Measurements from ENCODE around the gene PER2. TPM values are rescaled to one million over a fixed set of nuclear protein-coding genes. Genes with fewer than 3 reads are reported as not detected.

Gene PER2
- total and polyA plus RNA-seq, 7 experiments from 2014 or later: 7.0 to 28.6 (median 13.5) TPM

DNA sequence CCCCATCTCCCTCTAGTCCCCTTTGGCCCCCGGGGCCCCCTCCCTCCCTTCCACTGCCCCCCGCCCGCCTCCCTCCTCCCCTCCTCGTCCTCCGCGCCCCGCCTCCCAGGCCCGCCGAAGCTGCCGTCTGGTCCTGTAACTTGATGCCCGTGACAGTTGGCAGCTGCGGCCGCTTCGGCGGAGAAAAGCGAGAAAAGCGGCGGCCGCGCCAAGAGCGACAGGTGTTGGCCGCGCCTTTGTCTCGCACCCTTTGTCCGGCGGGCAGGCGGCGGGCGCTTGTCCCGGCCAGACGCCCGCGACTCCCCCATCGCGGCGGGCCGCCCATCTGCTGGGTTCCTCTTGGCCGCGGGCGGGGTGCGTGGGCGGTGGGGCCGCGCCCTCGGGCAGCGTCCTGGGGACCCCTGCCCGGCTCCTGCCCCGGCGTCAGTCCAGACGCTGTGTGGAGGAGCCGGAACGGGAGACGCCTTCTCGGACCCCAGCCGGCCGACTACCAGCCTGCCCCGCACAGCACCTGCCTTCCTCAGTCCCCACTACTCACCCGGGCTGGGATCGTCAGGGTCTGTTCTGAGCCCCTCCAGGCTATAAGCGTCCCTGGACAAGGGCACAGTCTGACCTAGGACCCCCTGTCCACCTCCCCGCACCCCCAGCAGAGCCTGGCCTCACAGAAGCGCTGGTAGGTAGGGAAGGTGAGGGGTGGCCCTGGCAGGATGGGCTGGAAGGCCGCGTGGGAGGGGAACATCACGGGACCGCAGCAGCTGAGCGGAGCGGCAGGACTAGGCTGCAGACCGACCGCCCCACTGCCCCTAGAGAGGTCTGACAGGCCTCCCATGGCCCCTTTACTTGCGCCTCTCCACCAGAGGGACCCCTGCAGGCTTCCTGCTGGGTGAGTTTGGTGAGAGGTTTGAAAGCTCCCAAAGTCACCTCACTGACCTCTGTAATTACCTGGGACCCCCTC is 47.4 kb downstream of the PER2 start:
- Mint-ChIP-seq H3K36me3 (peaks cover 0 to 11% (median 4%) of the 10 kb centered on the region in 5 donors), H3K4me1 (peaks cover 2 to 11% (median 8%) of the 10 kb centered on the region in 7 donors), H3K27ac (peak overlapping the region in 3 of 9 donors; percentile 29 to 84 (median 60)), H3K9me3 (peaks cover 0 to 2% (median 0%) of the 10 kb centered on the region in 11 donors), H3K27me3 (peaks cover 3 to 40% (median 4%) of the 10 kb centered on the region in 5 donors), H3K4me3 (peak overlapping the region; percentile 14 to 98 (median 83))
- H3K9me3 ChIP-seq (ENCODE audit: control insufficient read depth in 2 of 3, low read length in 3 of 3): no peaks in the 10 kb centered on the region
- DNase-seq (no peak), ATAC-seq (no peak)
- H3K4me3 ChIP-seq (ENCODE audit: low read length): no peak overlapping the region
- H3K36me3 ChIP-seq (ENCODE audit: control insufficient read depth in 2 of 3, insufficient read depth in 3 of 3, low read length in 3 of 3): peaks cover 0 to 5% (median 0%) of the 10 kb centered on the region in 3 experiments
- peaks cover 0 to 11% of the 10 kb centered on the region in 2 donors for H3K27me3 ChIP-seq (ENCODE audit: control insufficient read depth in 2 of 2, insufficient read depth in 2 of 2, low read length in 2 of 2)
- H3K4me1 ChIP-seq (ENCODE audit: control insufficient read depth in 2 of 2, insufficient read depth in 2 of 2, low read length in 2 of 2): peaks cover 0 to 4% of the 10 kb centered on the region in 2 donors
- ChIA-PET POLR2A (interaction anchor here (1.6 kb wide), 1 partner anchor 47 kb away, joined by 3 read pairs; the partner anchor contains the start of gene PER2), CTCF (no interaction called here)
- no peak overlapping the region for H3K27ac ChIP-seq (ENCODE audit: low read depth, low read length)
- intact Hi-C loops (cut with micrococcal nuclease): loop anchor here (1.0 to 2.0 kb wide), 4 partner anchors 10 to 47 kb away; partner anchors contain the start of genes ILKAP (in 1 of the 2) and PER2 (in 1 of the 2)

DNA sequence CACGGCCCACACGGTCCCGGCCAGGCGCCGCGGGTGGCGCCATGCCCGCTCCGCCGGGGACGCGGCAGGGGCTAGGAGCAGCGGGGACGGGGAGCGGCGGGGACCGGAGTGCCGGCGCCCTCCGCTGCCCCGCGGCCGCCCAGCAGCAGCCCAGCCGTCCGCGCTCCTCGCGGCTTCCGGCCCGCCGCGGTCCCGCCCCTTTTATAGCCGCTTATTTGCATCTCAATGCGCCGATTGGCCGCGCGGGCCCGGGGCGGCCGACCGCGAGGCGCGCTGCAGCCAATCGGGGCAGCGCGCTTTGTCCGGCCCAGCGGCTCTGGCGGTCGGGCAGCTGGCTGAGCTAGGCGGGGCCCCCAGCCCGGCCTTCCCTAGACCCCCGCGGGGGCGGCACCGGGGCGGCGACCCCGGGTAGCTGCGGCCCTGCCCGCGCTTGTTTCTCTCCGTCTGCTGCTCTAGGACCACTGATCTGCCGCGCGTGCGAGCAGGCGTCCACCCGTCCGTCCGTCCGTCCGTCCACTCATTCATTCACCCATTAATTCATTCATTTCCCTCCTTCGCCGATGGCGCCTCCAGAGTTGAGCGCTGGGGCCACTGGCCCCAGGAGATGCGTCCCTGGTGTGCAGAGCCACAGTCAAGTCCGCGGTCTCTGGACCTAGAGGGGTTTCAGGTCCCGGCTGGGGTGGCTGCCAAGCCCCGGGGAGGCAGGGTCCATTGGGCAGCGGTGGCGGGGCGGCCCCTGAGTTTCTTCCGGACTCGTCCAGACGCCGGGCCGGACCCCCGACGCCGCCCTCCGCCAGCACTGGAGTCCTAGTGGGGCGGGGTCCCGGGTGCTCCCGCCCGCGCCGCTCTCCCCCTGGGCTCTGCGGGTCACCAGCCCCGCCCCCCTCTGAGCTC is 48.3 kb downstream of the PER2 start, which contains the start of gene HES6:
Gene HES6 (minus strand): TSS at position 176 of the 894 bp plus-strand sequence. CDS start 133 bp downstream, at position 43.
- Mint-ChIP-seq H3K4me1 (peaks cover 2 to 17% (median 8%) of the 10 kb centered on the region in 7 donors), H3K27ac (peak within 1 kb of the TSS in 6 of 9 donors; percentile 28 to 86 (median 80)), H3K27me3 (peaks cover 11 to 49% (median 13%) of the 10 kb centered on the region in 5 donors), H3K36me3 (peaks cover 0 to 6% (median 1%) of the 10 kb centered on the region in 5 donors), H3K4me3 (peak within 1 kb of the TSS; percentile 88 to 98 (median 94)), H3K9me3 (peaks cover 0 to 2% (median 0%) of the 10 kb centered on the region in 11 donors)
- DNase-seq (peak; percentile 50 to 84 (median 61)), ATAC-seq (peak; percentile 90)
- H3K9me3 ChIP-seq (ENCODE audit: control insufficient read depth in 2 of 3, low read length in 3 of 3): no peaks in the 10 kb centered on the region
- ChIA-PET POLR2A (interaction anchor here (1.6 kb wide), 1 partner anchor 48 kb away, joined by 3 read pairs; the partner anchor contains the start of gene PER2), CTCF (interaction anchor here (1.1 kb wide), 1 partner anchor 555 kb away, joined by 3 read pairs; no protein-coding TSS in a partner anchor)
- intact Hi-C loops (cut with micrococcal nuclease): loop anchor here (1.0 to 2.0 kb wide), 4 partner anchors 9 to 48 kb away; partner anchors contain the start of genes ILKAP (in 1 of the 2) and PER2 (in 1 of the 2)
- H3K4me3 ChIP-seq (ENCODE audit: low read length): peak within 1 kb of the TSS; percentile 59
- peaks cover 0 to 16% of the 10 kb centered on the region in 2 donors for H3K27me3 ChIP-seq (ENCODE audit: control insufficient read depth in 2 of 2, insufficient read depth in 2 of 2, low read length in 2 of 2)
- H3K4me1 ChIP-seq (ENCODE audit: control insufficient read depth in 2 of 2, insufficient read depth in 2 of 2, low read length in 2 of 2): peaks cover 0 to 4% of the 10 kb centered on the region in 2 donors
- no peak within 1 kb of the TSS for H3K27ac ChIP-seq (ENCODE audit: low read depth, low read length)
- peaks cover 0 to under 1% (median 0%) of the 10 kb centered on the region in 3 experiments for H3K36me3 ChIP-seq (ENCODE audit: control insufficient read depth in 2 of 3, insufficient read depth in 3 of 3, low read length in 3 of 3)

DNA sequence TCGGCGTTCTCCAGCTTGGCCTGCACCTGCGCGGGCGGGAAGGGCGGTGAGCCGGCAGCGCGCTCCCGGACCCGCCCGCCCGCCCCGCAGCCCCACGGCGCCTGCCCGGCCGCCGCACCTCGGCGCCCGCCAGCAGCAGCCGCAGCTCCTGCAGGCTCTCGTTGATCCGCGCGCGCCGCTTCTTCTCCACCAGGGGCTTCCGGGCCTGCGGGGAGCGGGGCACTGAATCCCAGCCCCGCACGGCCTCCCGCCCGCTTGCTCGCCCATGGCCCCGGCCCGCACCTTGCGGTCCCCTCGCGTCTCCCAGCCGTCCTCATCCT is 48.9 kb downstream of the PER2 start:
- CTCF ChIA-PET: interaction anchor here (1.1 kb wide), 1 partner anchor 555 kb away, joined by 3 read pairs; no protein-coding TSS in a partner anchor
- Mint-ChIP-seq H3K36me3 (peaks cover 0 to 4% (median 0%) of the 10 kb centered on the region in 5 donors), H3K4me3 (peak overlapping the region in 5 of 10 donors; percentile 16 to 98 (median 51)), H3K9me3 (peaks cover 0 to 2% (median 0%) of the 10 kb centered on the region in 11 donors), H3K27me3 (peaks cover 11 to 50% (median 16%) of the 10 kb centered on the region in 5 donors), H3K27ac (no peak overlapping the region), H3K4me1 (peaks cover 2 to 17% (median 8%) of the 10 kb centered on the region in 7 donors)
- POLR2A ChIA-PET: interaction anchor here (1.6 kb wide), 1 partner anchor 49 kb away, joined by 3 read pairs; the partner anchor contains the start of gene PER2
- intact Hi-C loops (cut with micrococcal nuclease): no loop called here
- Histone ChIP-seq H3K36me3 (ENCODE audit: control insufficient read depth in 2 of 3, insufficient read depth in 3 of 3, low read length in 3 of 3) (no peaks in the 10 kb centered on the region), H3K27me3 (ENCODE audit: control insufficient read depth in 2 of 2, insufficient read depth in 2 of 2, low read length in 2 of 2) (peaks cover 0 to 16% of the 10 kb centered on the region in 2 donors), H3K4me3 (ENCODE audit: low read length) (no peak overlapping the region), H3K27ac (ENCODE audit: low read depth, low read length) (no peak overlapping the region), H3K4me1 (ENCODE audit: control insufficient read depth in 2 of 2, insufficient read depth in 2 of 2, low read length in 2 of 2) (peaks cover 0 to 4% of the 10 kb centered on the region in 2 donors), H3K9me3 (ENCODE audit: control insufficient read depth in 2 of 3, low read length in 3 of 3) (no peaks in the 10 kb centered on the region)
- DNase-seq (peak in 2 of 9 donors; percentile 38 to 39), ATAC-seq (peak; percentile 28)

DNA sequence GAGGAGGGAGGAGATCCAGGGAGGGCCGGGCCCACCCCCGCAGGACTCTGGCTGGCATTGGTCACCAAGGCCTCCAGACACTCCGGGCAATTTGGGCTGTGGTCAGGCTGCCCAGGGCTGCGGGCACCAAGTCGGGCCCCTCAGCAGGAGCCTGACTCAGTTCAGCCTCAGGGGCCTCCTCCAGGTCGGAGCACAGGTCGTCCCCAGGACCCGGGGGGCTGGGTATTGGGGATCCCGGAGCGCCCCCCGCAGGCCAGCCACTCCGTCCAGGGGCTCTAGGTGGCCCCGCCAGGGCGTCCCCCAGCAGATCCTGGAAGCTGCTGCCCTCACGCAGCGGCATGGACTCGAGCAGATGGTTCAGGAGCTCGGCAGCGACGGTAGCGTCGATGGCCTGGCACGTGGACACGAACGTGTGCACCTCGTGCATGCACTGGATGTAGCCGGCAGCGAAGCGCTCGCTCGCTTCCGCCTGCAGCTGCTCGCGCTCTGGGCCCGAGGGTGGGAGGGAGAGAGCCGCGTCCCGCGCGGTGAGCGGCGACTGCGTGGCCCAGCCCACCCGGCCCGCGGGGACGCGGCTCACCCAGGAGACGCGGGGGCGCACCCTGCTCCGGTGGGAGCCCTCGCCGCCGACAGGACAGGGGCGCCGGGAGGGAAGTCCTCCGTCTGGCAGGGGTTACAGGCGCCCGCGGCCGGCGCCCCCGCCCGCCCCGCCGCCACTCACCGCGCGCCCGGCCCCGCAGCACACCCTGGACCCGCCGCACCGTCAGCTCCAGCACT is 49.5 kb downstream of the PER2 start:
- Histone ChIP-seq H3K27me3 (ENCODE audit: control insufficient read depth in 2 of 2, insufficient read depth in 2 of 2, low read length in 2 of 2) (peaks cover 0 to 16% of the 10 kb centered on the region in 2 donors), H3K36me3 (ENCODE audit: control insufficient read depth in 2 of 3, insufficient read depth in 3 of 3, low read length in 3 of 3) (no peaks in the 10 kb centered on the region), H3K9me3 (ENCODE audit: control insufficient read depth in 2 of 3, low read length in 3 of 3) (no peaks in the 10 kb centered on the region), H3K27ac (ENCODE audit: low read depth, low read length) (no peak overlapping the region), H3K4me1 (ENCODE audit: control insufficient read depth in 2 of 2, insufficient read depth in 2 of 2, low read length in 2 of 2) (peaks cover 0 to 4% of the 10 kb centered on the region in 2 donors), H3K4me3 (ENCODE audit: low read length) (no peak overlapping the region)
- Mint-ChIP-seq H3K27me3 (peaks cover 11 to 53% (median 16%) of the 10 kb centered on the region in 5 donors), H3K9me3 (peaks cover 0 to 2% (median 0%) of the 10 kb centered on the region in 11 donors), H3K4me3 (peak overlapping the region in 8 of 10 donors; percentile 42 to 72 (median 58)), H3K4me1 (peaks cover 2 to 18% (median 8%) of the 10 kb centered on the region in 7 donors), H3K36me3 (peaks cover 0 to 1% (median 0%) of the 10 kb centered on the region in 5 donors), H3K27ac (no peak overlapping the region)
- CTCF ChIA-PET: interaction anchor here (1.1 kb wide), 1 partner anchor 554 kb away, joined by 3 read pairs; no protein-coding TSS in a partner anchor
- POLR2A ChIA-PET: interaction anchor here (1.6 kb wide), 1 partner anchor 50 kb away, joined by 3 read pairs; the partner anchor contains the start of gene PER2
- peak in 8 of 9 donors; percentile 31 to 54 (median 42) for DNase-seq
- ATAC-seq: peak; percentile 43
- intact Hi-C loops (cut with micrococcal nuclease): no loop called here

DNA sequence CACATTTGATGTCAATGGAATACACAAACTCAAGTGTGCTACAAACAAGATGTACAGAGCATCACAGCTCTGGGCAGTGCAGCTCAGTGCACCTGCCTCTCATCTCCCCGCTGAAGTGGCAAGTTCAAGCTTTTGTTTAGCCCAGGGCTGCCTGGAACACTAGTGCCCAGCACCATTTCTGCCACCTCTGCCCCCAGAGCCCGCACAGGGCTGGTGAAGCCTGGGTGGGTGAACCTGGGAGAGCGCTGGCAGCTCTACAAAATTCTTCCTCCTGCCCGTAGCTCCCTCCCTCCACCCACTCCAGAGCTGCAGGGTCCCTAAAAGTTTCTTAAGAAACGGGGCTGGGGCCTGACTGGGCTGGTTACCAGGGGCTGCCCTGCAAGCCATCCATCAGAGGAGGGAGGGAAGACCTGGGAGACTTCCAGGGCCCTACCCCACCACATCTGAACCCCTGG is 50.1 kb downstream of the PER2 start:
- Mint-ChIP-seq H3K4me3 (peak overlapping the region; percentile 36 to 80 (median 59)), H3K27ac (peak overlapping the region in 1 of 9 donors; percentile 44), H3K27me3 (peaks cover 11 to 59% (median 22%) of the 10 kb centered on the region in 5 donors), H3K9me3 (peaks cover 0 to 6% (median 0%) of the 10 kb centered on the region in 11 donors), H3K4me1 (peaks cover 2 to 25% (median 11%) of the 10 kb centered on the region in 7 donors), H3K36me3 (peaks cover 0 to 1% (median 0%) of the 10 kb centered on the region in 5 donors)
- Histone ChIP-seq H3K27ac (ENCODE audit: low read depth, low read length) (no peak overlapping the region), H3K4me3 (ENCODE audit: low read length) (no peak overlapping the region), H3K9me3 (ENCODE audit: control insufficient read depth in 2 of 3, low read length in 3 of 3) (no peaks in the 10 kb centered on the region), H3K27me3 (ENCODE audit: control insufficient read depth in 2 of 2, insufficient read depth in 2 of 2, low read length in 2 of 2) (peaks cover 0 to 16% of the 10 kb centered on the region in 2 donors), H3K36me3 (ENCODE audit: control insufficient read depth in 2 of 3, insufficient read depth in 3 of 3, low read length in 3 of 3) (no peaks in the 10 kb centered on the region), H3K4me1 (ENCODE audit: control insufficient read depth in 2 of 2, insufficient read depth in 2 of 2, low read length in 2 of 2) (peaks cover 0 to 4% of the 10 kb centered on the region in 2 donors)
- intact Hi-C loops (cut with micrococcal nuclease): no loop called here
- DNase-seq (no peak), ATAC-seq (no peak)
- CTCF ChIA-PET: no interaction called here
- POLR2A ChIA-PET: no interaction called here
